B cell (primary cell): ENCODE data around the gene POLQ. TPM values are rescaled to one million over a fixed set of nuclear protein-coding genes. Genes with fewer than 3 reads are reported as not detected.

ENCODE experiments used
- ATAC-seq: fragments of 200-7000 bp; cut with Tn5 transposase; one replicate; pipeline ENCODE4 v1.10.0; 2021; ENCODE audit warnings: low read depth, mild to moderate bottlenecking, moderate number of reproducible peaks, moderate library complexity
- CTCF ChIA-PET: fragments of 350-600 bp; sonication (Branson Sonifier 250); formaldehyde crosslinking; loops from one replicate; lab custom pipeline; 2021; ENCODE audit warnings: antibody characterized with exemption, inconsistent platforms; lab: Charles Lee
- POLR2A ChIA-PET: fragments of 350-600 bp; sonication (Branson Sonifier 250); formaldehyde crosslinking; loops from one replicate; lab custom pipeline; 2021; ENCODE audit warnings: antibody characterized with exemption; lab: Charles Lee
- DNase-seq: peaks from one replicate; pipeline ENCODE4 v3.0.0; 2013
- H2AFZ ChIP-seq: 2 replicates; pipeline ENCODE4 v1.6.1; 2012; ENCODE audit warnings: mild to moderate bottlenecking, low read depth, low read length; ENCODE audit not compliant: insufficient read depth, poor library complexity, severe bottlenecking
- H3K27ac ChIP-seq, 2 donors: 1 replicate in 1 of 2; 2 replicates in 1 of 2; pipeline ENCODE4 v1.5.1; 2012 to 2013; ENCODE audit warnings: low read length in 2 of 2, mild to moderate bottlenecking in 2 of 2, moderate library complexity in 1 of 2
- H3K27me3 ChIP-seq, 4 experiments: fragments of 200-600 bp in 1 of 4; sonication (generic) in 1 of 4; replicated peaks in 1 of 4; 1 replicate in 2 of 4; 2 replicates in 2 of 4; pipeline versions ENCODE4 v1.6.1 to v1.7.0; 2013 to 2016; ENCODE audit warnings: low read length in 3 of 4, mild to moderate bottlenecking in 2 of 4, mixed read lengths in 1 of 4, moderate library complexity in 1 of 4; ENCODE audit not compliant: insufficient read depth in 4 of 4, control insufficient read depth in 3 of 4; ENCODE audit errors: control extremely low read depth in 1 of 4
- H3K36me3 ChIP-seq, 2 experiments: replicated peaks in 1 of 2; 1 replicate in 1 of 2; 2 replicates in 1 of 2; pipeline versions ENCODE4 v1.6.1 to v1.7.1; 2013; ENCODE audit warnings: low read length in 1 of 2; ENCODE audit not compliant: insufficient read depth in 2 of 2, control insufficient read depth in 1 of 2; ENCODE audit errors: control extremely low read depth in 1 of 2, extremely low read depth in 1 of 2
- H3K4me1 ChIP-seq, 2 donors: fragments of 200-600 bp in 1 of 2; sonication (generic) in 1 of 2; 1 replicate in 1 of 2; 2 replicates in 1 of 2; pipeline versions ENCODE4 v1.5.1 to v1.6.1; 2013 to 2017; ENCODE audit warnings: low read length in 2 of 2; ENCODE audit not compliant: control insufficient read depth in 2 of 2, insufficient read depth in 2 of 2
- H3K4me2 ChIP-seq: replicated peaks from 2 replicates; pipeline ENCODE3; 2012; ENCODE audit warnings: mild to moderate bottlenecking, low read depth, low read length; ENCODE audit not compliant: poor library complexity, severe bottlenecking
- H3K4me3 ChIP-seq, 5 experiments: fragments of 200-600 bp in 1 of 5; sonication (generic) in 1 of 5; 1 replicate in 3 of 5; 2 replicates in 2 of 5; pipeline versions ENCODE4 v1.5.1 to v1.7.0; 2011 to 2016; ENCODE audit warnings: low read length in 4 of 5, mild to moderate bottlenecking in 4 of 5, low read depth in 2 of 5, control low read depth in 1 of 5, moderate library complexity in 1 of 5; ENCODE audit not compliant: insufficient read depth in 1 of 5; ENCODE audit errors: control extremely low read depth in 1 of 5, extremely low read depth in 1 of 5
- H3K79me2 ChIP-seq: fragments of 200-600 bp; sonication (generic); one replicate; pipeline ENCODE4 v1.6.0; 2016; ENCODE audit warnings: low read length; ENCODE audit not compliant: control insufficient read depth, insufficient read depth
- H3K9ac ChIP-seq: fragments of 200-600 bp; sonication (generic); 2 replicates; pipeline ENCODE4 v1.6.1; 2017; ENCODE audit warnings: mild to moderate bottlenecking, low read length, moderate library complexity
- H3K9me3 ChIP-seq, 3 donors: one replicate each; pipeline versions ENCODE4 v1.6.1 to v1.7.1; 2013; ENCODE audit warnings: low read length in 2 of 3; ENCODE audit not compliant: control insufficient read depth in 2 of 3, insufficient read depth in 1 of 3; ENCODE audit errors: control extremely low read depth in 1 of 3
- H4K20me1 ChIP-seq: 2 replicates; pipeline ENCODE4 v1.6.0; 2012; ENCODE audit warnings: mild to moderate bottlenecking, low read length; ENCODE audit not compliant: insufficient read depth, control insufficient read depth, poor library complexity, severe bottlenecking
- H3K27ac Mint-ChIP-seq: one replicate; pipeline ENCODE4 v1.8.0; 2021; ENCODE audit warnings: mixed read lengths
- H3K27me3 Mint-ChIP-seq: one replicate; pipeline ENCODE4 v1.8.0; 2021; ENCODE audit warnings: mixed read lengths
- H3K4me1 Mint-ChIP-seq: one replicate; pipeline ENCODE4 v1.8.0; 2021; ENCODE audit warnings: mixed read lengths
- H3K4me3 Mint-ChIP-seq: one replicate; pipeline ENCODE4 v1.8.0; 2021; ENCODE audit warnings: mixed read lengths
- H3K9me3 Mint-ChIP-seq: one replicate; pipeline ENCODE4 v1.8.0; 2022; ENCODE audit warnings: mixed read lengths; ENCODE audit not compliant: insufficient read depth
- CTCF ChIP-seq: fragments of 200-600 bp; IDR thresholded peaks from one replicate; pipeline ENCODE4 v1.8.0; 2022; ENCODE audit warnings: antibody characterized with exemption, mild to moderate bottlenecking
- EZH2 ChIP-seq: IDR thresholded peaks from 2 replicates; pipeline ENCODE4 v1.6.1; 2012; ENCODE audit warnings: borderline replicate concordance, low read depth, mild to moderate bottlenecking, moderate library complexity, low read length; ENCODE audit not compliant: insufficient read depth, poor library complexity, severe bottlenecking
- WGBS: methylation state at CpG from one replicate; pipeline ENCODE4 v1.1.5; 2013; ENCODE audit warnings: missing lambda C conversion rate; ENCODE audit not compliant: insufficient coverage; 5-methylcytosine and 5-hydroxymethylcytosine counted together
- intact Hi-C: fragments of 100-400 bp; cut with micrococcal nuclease; formaldehyde crosslinking; loops from one replicate; pipeline ENCODE4 v1.10.0; 2022
- polyA plus RNA-seq: library from polyadenylated mRNA; depleted of rRNA; stranded (reverse); fragments of >200 nt; gene quantifications from 2 replicates; pipeline ENCODE4 v1.2.3, GENCODE V29; 2012
- total RNA-seq, 2 donors: library from RNA; stranded (reverse); fragments of 120-200 nt in 1 of 2; gene quantifications; 1 replicate in 1 of 2; 2 replicates in 1 of 2; pipeline versions ENCODE4 v1.2.3 to v1.2.4, GENCODE V29; 2013 to 2022

The POLQ gene
- total and polyA plus RNA-seq, 2 donors (not counting 1 experiment from before 2014, with no cell fraction given) = 0.25 to 0.79 TPM

- no peaks in the 10 kb centered on the region for H3K79me2 ChIP-seq
- no peaks in the 10 kb centered on the region for H3K4me1 Mint-ChIP-seq
- no peaks in the 10 kb centered on the region for H3K36me3 ChIP-seq
- DNase-seq (no peak), ATAC-seq (no peak)
- H3K4me2 ChIP-seq = no peak overlapping the region
- H3K27me3 ChIP-seq = no peaks in the 10 kb centered on the region
- intact Hi-C loops = no loop called here
- H3K9me3 ChIP-seq = no peaks in the 10 kb centered on the region
- H3K27me3 Mint-ChIP-seq = no peaks in the 10 kb centered on the region
- no peak overlapping the region for H3K4me3 Mint-ChIP-seq
- no peaks in the 10 kb centered on the region for H4K20me1 ChIP-seq
- no peak overlapping the region for H3K27ac Mint-ChIP-seq
- WGBS = 88% methylated on average over 5 of the region's 5 CpGs
- H2AFZ ChIP-seq = no peak overlapping the region
- ChIA-PET POLR2A (no interaction called here), CTCF (no interaction called here)
- no peaks in the 10 kb centered on the region for H3K9me3 Mint-ChIP-seq
- H3K4me1 ChIP-seq = no peaks in the 10 kb centered on the region
- no peak overlapping the region for H3K9ac ChIP-seq
- no peak overlapping the region for H3K4me3 ChIP-seq
- TF ChIP-seq CTCF (no peak), EZH2 (no peak)
- H3K27ac ChIP-seq = no peak overlapping the region
Observed at GRCh38 chr3:121477589-121477988, 68.2 kb downstream of the POLQ start.

GRCh38 chr3:121473001-121473400 lies 72.8 kb downstream of the POLQ start:
- Histone ChIP-seq H2AFZ (no peak overlapping the region), H4K20me1 (no peaks in the 10 kb centered on the region), H3K27ac (no peak overlapping the region), H3K4me2 (no peak overlapping the region), H3K9ac (no peak overlapping the region), H3K79me2 (no peaks in the 10 kb centered on the region), H3K27me3 (no peaks in the 10 kb centered on the region), H3K4me3 (no peak overlapping the region), H3K4me1 (no peaks in the 10 kb centered on the region), H3K36me3 (no peaks in the 10 kb centered on the region), H3K9me3 (no peaks in the 10 kb centered on the region)
- no peaks in the 10 kb centered on the region for H3K27me3 Mint-ChIP-seq
- no peak for ATAC-seq
- intact Hi-C loops = no loop called here
- no peak for DNase-seq
- no peaks in the 10 kb centered on the region for H3K9me3 Mint-ChIP-seq
- 100% methylated on average over 1 of the region's 2 CpGs for WGBS
- H3K4me3 Mint-ChIP-seq = no peak overlapping the region
- ChIA-PET POLR2A (no interaction called here), CTCF (no interaction called here)
- TF ChIP-seq CTCF (no peak), EZH2 (no peak)
- no peak overlapping the region for H3K27ac Mint-ChIP-seq
- no peaks in the 10 kb centered on the region for H3K4me1 Mint-ChIP-seq
